ENCODE measurements around the gene ERCC1.
"Not testable (repeated sequence)": the region's sequence is repeated elsewhere in the genome, so short reads cannot be mapped to it uniquely, and the experiment has no call there.

The ERCC1 gene

DNA sequence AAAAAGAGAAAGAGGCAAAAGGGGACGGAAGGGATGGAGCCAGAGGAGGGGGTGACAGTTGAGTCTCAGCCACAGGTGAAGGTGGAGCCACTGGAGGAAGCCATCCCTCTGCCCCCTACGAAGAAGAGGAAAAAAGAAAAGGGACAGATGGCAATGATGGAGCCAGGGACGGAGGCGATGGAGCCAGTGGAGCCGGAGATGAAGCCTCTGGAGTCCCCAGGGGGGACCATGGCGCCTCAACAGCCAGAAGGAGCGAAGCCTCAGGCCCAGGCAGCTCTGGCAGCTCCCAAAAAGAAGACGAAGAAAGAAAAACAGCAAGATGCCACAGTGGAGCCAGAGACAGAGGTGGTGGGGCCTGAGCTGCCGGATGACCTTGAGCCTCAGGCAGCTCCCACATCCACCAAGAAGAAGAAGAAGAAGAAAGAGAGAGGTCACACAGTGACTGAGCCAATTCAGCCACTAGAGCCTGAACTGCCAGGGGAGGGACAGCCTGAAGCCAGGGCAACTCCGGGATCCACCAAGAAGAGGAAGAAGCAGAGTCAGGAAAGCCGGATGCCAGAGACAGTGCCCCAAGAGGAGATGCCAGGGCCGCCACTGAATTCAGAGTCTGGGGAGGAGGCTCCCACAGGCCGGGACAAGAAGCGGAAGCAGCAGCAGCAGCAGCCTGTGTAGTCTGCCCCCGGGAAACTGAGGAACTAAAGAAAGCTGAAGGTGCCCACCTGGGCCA, 14.7 kb downstream of the ERCC1 start:
- TF ChIP-seq, protein P1, sequence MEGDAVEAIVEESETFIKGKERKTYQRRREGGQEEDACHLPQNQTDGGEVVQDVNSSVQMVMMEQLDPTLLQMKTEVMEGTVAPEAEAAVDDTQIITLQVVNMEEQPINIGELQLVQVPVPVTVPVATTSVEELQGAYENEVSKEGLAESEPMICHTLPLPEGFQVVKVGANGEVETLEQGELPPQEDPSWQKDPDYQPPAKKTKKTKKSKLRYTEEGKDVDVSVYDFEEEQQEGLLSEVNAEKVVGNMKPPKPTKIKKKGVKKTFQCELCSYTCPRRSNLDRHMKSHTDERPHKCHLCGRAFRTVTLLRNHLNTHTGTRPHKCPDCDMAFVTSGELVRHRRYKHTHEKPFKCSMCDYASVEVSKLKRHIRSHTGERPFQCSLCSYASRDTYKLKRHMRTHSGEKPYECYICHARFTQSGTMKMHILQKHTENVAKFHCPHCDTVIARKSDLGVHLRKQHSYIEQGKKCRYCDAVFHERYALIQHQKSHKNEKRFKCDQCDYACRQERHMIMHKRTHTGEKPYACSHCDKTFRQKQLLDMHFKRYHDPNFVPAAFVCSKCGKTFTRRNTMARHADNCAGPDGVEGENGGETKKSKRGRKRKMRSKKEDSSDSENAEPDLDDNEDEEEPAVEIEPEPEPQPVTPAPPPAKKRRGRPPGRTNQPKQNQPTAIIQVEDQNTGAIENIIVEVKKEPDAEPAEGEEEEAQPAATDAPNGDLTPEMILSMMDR (IDR thresholded peaks at IDR 0.05; ENCODE audit: insufficient read depth, low read depth, low read length, missing control alignments), result no peak
- no peak for DNase-seq (ENCODE audit: low read depth)
- no peak overlapping the region for H3K4me3 ChIP-seq (ENCODE audit: low read length)

DNA sequence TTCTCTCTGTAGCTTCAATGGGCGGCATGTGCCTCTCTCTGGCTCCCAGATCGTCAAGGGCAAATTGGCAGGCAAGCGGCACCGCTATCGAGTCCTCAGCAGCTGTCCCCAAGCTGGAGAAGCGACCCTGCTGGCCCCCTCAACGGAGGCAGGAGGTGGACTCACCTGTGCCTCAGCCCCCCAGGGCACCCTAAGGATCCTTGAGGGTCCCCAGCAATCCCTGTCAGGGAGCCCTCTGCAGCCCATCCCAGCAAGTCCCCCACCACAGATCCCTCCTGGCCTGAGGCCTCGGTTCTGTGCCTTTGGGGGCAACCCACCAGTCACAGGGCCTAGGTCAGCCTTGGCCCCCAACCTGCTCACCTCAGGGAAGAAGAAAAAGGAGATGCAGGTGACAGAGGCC, 15.6 kb downstream of the ERCC1 start:
- no peak overlapping the region for H3K4me3 ChIP-seq (ENCODE audit: low read length)
- no peak for DNase-seq (ENCODE audit: low read depth)
- TF ChIP-seq, protein P1 (IDR thresholded peaks at IDR 0.05; ENCODE audit: insufficient read depth, low read depth, low read length, missing control alignments), result no peak

DNA sequence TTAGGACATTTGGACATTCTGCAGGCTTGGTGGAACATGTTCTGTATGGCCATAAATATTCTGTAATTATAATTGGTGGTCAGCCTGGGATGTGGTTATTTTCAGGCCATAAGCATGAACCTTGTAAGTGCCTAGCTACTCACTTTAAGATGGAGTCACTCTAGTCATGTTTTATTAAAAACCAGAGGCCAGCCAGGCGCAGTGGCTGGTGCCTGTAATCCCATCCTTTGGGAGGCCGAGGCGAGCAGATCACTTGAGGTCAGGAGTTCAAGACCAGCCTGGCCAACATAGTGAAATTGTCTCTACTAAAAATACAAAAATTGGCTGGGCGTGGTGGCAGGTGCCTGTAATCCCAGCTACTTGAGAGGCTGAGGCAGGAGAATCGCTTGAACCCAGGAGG, 16.1 kb downstream of the ERCC1 start:
- not testable (repeated sequence) for DNase-seq (ENCODE audit: low read depth)
- peak overlapping the region; percentile 100 for H3K4me3 ChIP-seq (ENCODE audit: low read length)

DNA sequence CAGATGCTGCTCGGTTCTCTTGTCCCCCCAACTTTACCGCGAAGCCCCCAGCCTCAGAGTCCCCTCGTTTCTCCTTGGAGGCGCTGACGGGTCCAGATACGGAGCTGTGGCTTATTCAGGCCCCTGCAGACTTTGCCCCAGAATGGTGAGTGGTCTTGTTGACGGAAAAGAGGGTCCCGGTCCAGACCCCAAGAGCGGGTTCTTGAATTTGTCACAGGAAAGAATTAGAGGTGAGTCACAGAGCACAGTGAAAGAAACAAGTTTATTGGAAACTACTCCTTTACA, 16.7 kb downstream of the ERCC1 start:
- TF ChIP-seq, protein P1 (IDR thresholded peaks at IDR 0.05; ENCODE audit: insufficient read depth, low read depth, low read length, missing control alignments), result no peak
- DNase-seq (ENCODE audit: low read depth), result no peak
- H3K4me3 ChIP-seq (ENCODE audit: low read length), result peak overlapping the region; percentile 100

DNA sequence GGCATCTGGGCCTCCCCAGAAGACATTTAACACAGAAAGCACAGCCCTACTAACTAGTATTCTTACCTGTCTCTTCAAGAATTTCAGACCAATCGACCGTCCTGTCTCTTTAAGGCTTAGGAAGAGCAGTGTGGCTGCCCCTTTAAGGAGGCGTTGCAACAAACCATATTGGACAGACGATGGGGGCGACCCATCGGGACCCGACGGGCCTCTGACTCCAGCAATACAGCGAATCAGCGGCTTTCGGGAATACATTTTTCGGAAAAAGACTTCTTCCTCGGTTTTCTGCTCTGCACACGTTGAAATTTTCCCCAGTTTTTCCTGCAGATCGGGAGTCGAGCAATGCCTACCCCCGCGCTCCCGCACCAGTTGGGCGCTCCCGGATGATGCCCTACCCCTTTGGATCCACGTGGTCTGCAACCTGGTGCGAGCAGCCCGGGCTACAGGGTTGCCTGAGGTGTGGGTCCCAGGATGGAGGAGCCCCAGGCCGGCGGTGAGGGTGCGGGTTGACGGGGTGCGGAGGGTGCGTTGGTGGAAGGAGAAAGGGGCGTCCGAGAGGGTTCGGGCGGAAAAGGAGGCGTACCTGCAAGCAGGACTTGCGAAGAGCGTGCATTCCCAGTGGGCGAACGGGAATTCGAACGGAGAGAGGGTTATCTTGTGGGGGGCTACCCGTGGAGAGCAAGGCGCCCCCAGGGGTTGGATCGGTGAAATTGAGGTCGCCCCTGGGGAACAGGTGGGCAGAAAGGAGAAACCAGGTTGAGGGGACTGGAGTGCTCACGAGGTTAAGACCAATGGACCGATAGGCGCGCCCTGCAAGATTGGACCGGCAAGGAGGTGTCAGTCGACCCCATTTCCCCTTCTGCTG, 17.3 kb downstream of the ERCC1 start, which contains the start of gene POLR1G:
Gene POLR1G (plus strand): TSS at position 419 of the 865 bp plus-strand sequence. CDS start 53 bp downstream, at position 472.
- peak within 1 kb of the TSS; percentile 100 for H3K4me3 ChIP-seq (ENCODE audit: low read length)
- TF ChIP-seq, protein P1 (IDR thresholded peaks at IDR 0.05; ENCODE audit: insufficient read depth, low read depth, low read length, missing control alignments), result no peak
- peak; percentile 89 for DNase-seq (ENCODE audit: low read depth)

DNA sequence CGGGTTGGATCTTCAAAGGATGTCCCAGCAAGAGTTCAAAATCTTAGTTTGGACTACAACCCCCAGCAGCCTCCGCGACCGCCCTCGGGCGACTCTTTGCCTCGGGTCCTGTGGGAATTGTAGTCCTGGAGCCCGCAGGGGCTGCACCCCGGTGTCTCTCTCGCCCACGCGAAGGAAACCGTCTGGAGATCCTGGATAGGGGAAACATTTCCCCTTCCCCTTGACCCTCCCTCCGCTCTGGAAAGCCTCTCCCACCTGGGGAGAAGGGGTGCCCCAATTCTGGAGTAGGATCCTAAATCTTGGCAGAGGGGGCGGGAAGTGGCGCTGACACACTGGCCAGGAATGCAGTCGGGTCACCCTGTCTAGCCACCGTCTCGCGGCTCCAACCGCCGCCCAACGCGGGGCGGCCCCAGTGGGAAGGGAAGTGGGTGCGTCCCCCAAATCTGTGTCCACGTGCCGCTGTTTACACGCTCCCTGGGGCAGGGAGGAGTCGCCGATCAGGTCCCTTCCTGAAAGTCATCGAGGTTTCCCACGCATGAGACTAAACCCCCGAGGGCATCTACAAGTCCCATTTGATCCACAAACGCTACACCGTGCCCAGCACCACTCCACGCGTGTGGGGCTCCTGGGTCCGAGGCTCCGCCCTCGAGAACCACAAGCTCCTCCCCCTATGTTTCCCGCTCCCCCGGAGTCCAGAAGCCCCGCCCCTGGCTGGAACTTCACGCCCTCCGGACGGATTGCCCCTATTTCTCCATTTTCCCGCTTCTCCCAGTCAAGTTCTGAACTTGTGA, 18.1 kb downstream of the ERCC1 start:
- TF ChIP-seq, protein P1 (IDR thresholded peaks at IDR 0.05; ENCODE audit: insufficient read depth, low read depth, low read length, missing control alignments), result no peak
- peak overlapping the region; percentile 100 for H3K4me3 ChIP-seq (ENCODE audit: low read length)
- DNase-seq (ENCODE audit: low read depth), result peak; percentile 97

Measured in epithelial cell of esophagus (primary cell).